K562 (cell line): ENCODE measurements around the gene URAD. TPM values are rescaled to one million over a fixed set of nuclear protein-coding genes. Genes with fewer than 3 reads are reported as not detected.

Experiments used
- ATAC-seq: fragments of 200-7000 bp; cut with Tn5 transposase; 3 replicates; pipeline ENCODE4 v1.9.1; 2020; ENCODE audit warnings: moderate library complexity
- Bru-seq: library from RNA; stranded (reverse); fragments of 400-500 nt; gene quantifications from one replicate; lab custom pipeline; 2021; lab: Mats Ljungman, UMichigan
- BruChase-seq, 2 experiments: library from RNA; stranded (reverse); fragments of 400-500 nt; gene quantifications; one replicate each; lab custom pipeline; 2021; lab: Mats Ljungman, UMichigan
- BruUV-seq: library from RNA; stranded (reverse); fragments of 400-500 nt; replicated peaks from 2 replicates; lab custom pipeline; 2021; lab: Mats Ljungman, UMichigan
- CTCF ChIA-PET: fragments of 300-600 bp; formaldehyde crosslinking; extraction: SDS; loops from one replicate; lab custom pipeline; 2021; ENCODE audit warnings: low intra/inter-chr PET ratio; lab: Yijun Ruan, JAX
- POLR2A ChIA-PET: fragments of 300-600, 350-650 bp; sonication (Branson Sonifier 250); formaldehyde crosslinking; extraction: SDS; loops from one replicate; lab custom pipeline; 2021; ENCODE audit warnings: antibody characterized with exemption, inconsistent platforms; lab: Yijun Ruan, JAX
- DNase-seq, 4 experiments: peaks; one replicate each; pipeline versions ENCODE4 v3.0.0 to v3.0.0-alpha.2; 2011 to 2018; ENCODE audit warnings: low spot score in 3 of 4, mixed read lengths in 3 of 4; ENCODE audit errors: extremely low read depth in 1 of 4
- FAIRE-seq: peaks from 2 replicates; lab custom pipeline; 2011; peaks lifted over from hg19 to GRCh38; lab: Jason Lieb, UNC
- H2AFZ ChIP-seq: 2 replicates; pipeline ENCODE4 v1.6.0; 2011; ENCODE audit warnings: low read depth, low read length, control low read depth, inconsistent platforms
- H3K27ac ChIP-seq: fragments of 200-600 bp; 3 replicates; pipeline ENCODE4 v1.8.0; 2011; ENCODE audit warnings: low read depth, mild to moderate bottlenecking, control low read depth, inconsistent platforms, low read length, moderate library complexity, mixed read lengths; ENCODE audit errors: extremely low read depth
- H3K27me3 ChIP-seq, 2 experiments: fragments of 300-600 bp in 1 of 2; 2 replicates in 1 of 2; 3 replicates in 1 of 2; pipeline versions ENCODE4 v1.6.0 to v1.8.0; 2011; ENCODE audit warnings: inconsistent platforms in 2 of 2, low read length in 2 of 2, mild to moderate bottlenecking in 1 of 2, mixed read lengths in 1 of 2, moderate library complexity in 1 of 2; ENCODE audit not compliant: control insufficient read depth in 2 of 2, insufficient read depth in 2 of 2
- H3K36me3 ChIP-seq: fragments of 300-600 bp; 3 replicates; pipeline ENCODE4 v1.8.0; 2011; ENCODE audit warnings: mild to moderate bottlenecking, low read length, inconsistent platforms; ENCODE audit not compliant: control insufficient read depth, insufficient read depth
- H3K4me1 ChIP-seq, 2 experiments: fragments of 200-600 bp in 1 of 2; replicated peaks in 1 of 2; 2 replicates in 1 of 2; 3 replicates in 1 of 2; pipeline versions ENCODE4 v1.5.1 to v1.8.0; 2011; ENCODE audit warnings: inconsistent platforms in 2 of 2, low read length in 2 of 2, mild to moderate bottlenecking in 1 of 2, mixed read lengths in 1 of 2, moderate library complexity in 1 of 2; ENCODE audit not compliant: control insufficient read depth in 2 of 2, insufficient read depth in 2 of 2
- H3K4me2 ChIP-seq: 2 replicates; pipeline ENCODE4 v1.6.1; 2011; ENCODE audit warnings: low read length, control low read depth, inconsistent platforms, mixed read lengths; ENCODE audit not compliant: insufficient read depth
- H3K4me3 ChIP-seq: fragments of 200-600 bp; sonication (generic), shearing (Covaris generic); 2 replicates; pipeline ENCODE4 v1.5.1; 2016; ENCODE audit warnings: control low read depth, inconsistent platforms
- H3K79me2 ChIP-seq: fragments of 200-600 bp; 3 replicates; pipeline ENCODE4 v1.8.0; 2011; ENCODE audit warnings: low read length, inconsistent platforms; ENCODE audit not compliant: control insufficient read depth, insufficient read depth
- H3K9ac ChIP-seq, 2 experiments: 2 replicates each; pipeline versions ENCODE4 v1.6.0 to v1.6.1; 2011; ENCODE audit warnings: low read depth in 2 of 2, low read length in 2 of 2, control low read depth in 1 of 2, inconsistent platforms in 1 of 2, mild to moderate bottlenecking in 1 of 2, mixed read lengths in 1 of 2; ENCODE audit not compliant: insufficient read depth in 1 of 2
- H3K9me1 ChIP-seq: one replicate; pipeline ENCODE4 v1.6.0; 2011; ENCODE audit warnings: inconsistent platforms, mild to moderate bottlenecking, low read length, moderate library complexity; ENCODE audit not compliant: control insufficient read depth, insufficient read depth
- H3K9me3 ChIP-seq: replicated peaks from 2 replicates; pipeline ENCODE4 v1.5.1; 2011; ENCODE audit warnings: low read depth, low read length, inconsistent platforms; ENCODE audit not compliant: control insufficient read depth, insufficient read depth
- H4K20me1 ChIP-seq: replicated peaks from 2 replicates; pipeline ENCODE4 v1.6.1; 2011; ENCODE audit warnings: low read length, inconsistent platforms, mixed read lengths; ENCODE audit not compliant: control insufficient read depth, insufficient read depth
- CREB5 ChIP-seq: fragments of 250-450 bp; sonication (Bioruptor Pico); IDR thresholded peaks from 2 replicates; pipeline ENCODE4 v1.5.0; 2020; ENCODE audit warnings: mild to moderate bottlenecking
- ETS1 ChIP-seq: conservative IDR thresholded peaks from 2 replicates; pipeline ENCODE4 v1.6.1; 2011; ENCODE audit warnings: low read depth, mild to moderate bottlenecking, low read length; ENCODE audit not compliant: control insufficient read depth
- GATA2 ChIP-seq: sonication (generic); formaldehyde crosslinking; IDR thresholded peaks from 2 replicates; pipeline ENCODE4 v1.4.0; 2020; ENCODE audit warnings: mild to moderate bottlenecking, missing genetic modification reagents
- HMGN3 ChIP-seq: IDR thresholded peaks from 2 replicates; pipeline ENCODE4 v1.6.1; 2011; ENCODE audit warnings: borderline replicate concordance, low read depth, mild to moderate bottlenecking, mixed read lengths, low read length; ENCODE audit not compliant: insufficient read length; ENCODE audit errors: extremely low read depth
- HNRNPUL1 ChIP-seq: fragments of 200-400 bp; formaldehyde crosslinking; IDR thresholded peaks from 2 replicates; pipeline ENCODE4 v1.6.1; 2017; ENCODE audit warnings: low read length
- HSF4 ChIP-seq: fragments of 250-450 bp; sonication (Bioruptor Pico); IDR thresholded peaks from 2 replicates; pipeline ENCODE4 v2.1.2; 2022; ENCODE audit warnings: mild to moderate bottlenecking, moderate library complexity, borderline replicate concordance
- KAT2B ChIP-seq: IDR thresholded peaks from one replicate; pipeline ENCODE4 v1.6.1; 2012; ENCODE audit warnings: low read depth, mild to moderate bottlenecking, control low read depth, inconsistent platforms, low read length, moderate library complexity
- KAT8 ChIP-seq: fragments of 450-650 bp; IDR thresholded peaks from 2 replicates; pipeline ENCODE4 v1.6.1; 2016; ENCODE audit warnings: low read depth, mild to moderate bottlenecking
- ZNF717 ChIP-seq: fragments of 250-450 bp; sonication (Bioruptor Pico); IDR thresholded peaks from 2 replicates; pipeline ENCODE4 v1.5.0; 2021
- WGBS: fragments of 100-300 bp; shearing (Covaris generic); methylation state at CpG from one replicate; pipeline ENCODE4 v1.1.6; 2016; ENCODE audit warnings: low coverage, mixed read lengths; ENCODE audit not compliant: insufficient coverage; ENCODE audit errors: missing lambda C conversion rate; 5-methylcytosine and 5-hydroxymethylcytosine counted together
- in situ Hi-C: fragments of 300-500 bp; cut with MboI; formaldehyde crosslinking; loops from 4 replicates; pipeline ENCODE4 v1.15.0; 2018; ENCODE audit warnings: inconsistent platforms, mixed read lengths
- intact Hi-C: fragments of 100-400 bp; cut with micrococcal nuclease; formaldehyde crosslinking; loops from 2 replicates; pipeline ENCODE4 v1.14.2; 2022
- long read RNA-seq, 3 experiments: library from polyadenylated mRNA in 2 of 3; library from RNA in 1 of 3; unstranded in 2 of 3; stranded (forward) in 1 of 3; transcript quantifications; one replicate each; pipeline ENCODE4 v2.0.0, GENCODE V29; 2019 to 2022
- polyA minus RNA-seq, 3 experiments: library from RNA; depleted of rRNA, polyadenylated mRNA; stranded (reverse); fragments of >200 nt; gene quantifications; 2 replicates each; pipeline ENCODE4 v1.2.3, GENCODE V29; 2011
- polyA plus RNA-seq, 8 experiments: library from polyadenylated mRNA; depleted of rRNA in 4 of 8; stranded (reverse) in 5 of 8; unstranded in 3 of 8; fragments of >200 nt; fragmentation: Nextera tagmentation in 2 of 8; fragmentation: Illumina TruSeq in 1 of 8; extraction: Ambion mirVana in 2 of 8; extraction: Trizol in 1 of 8; gene quantifications; 2 replicates each; pipeline versions ENCODE4 v1.2.1 to v1.2.3, GENCODE V29; 2011 to 2014; ENCODE audit warnings: inconsistent platforms in 1 of 8, missing spikeins in 1 of 8
- total RNA-seq, 7 experiments: library from RNA; depleted of rRNA in 6 of 7; stranded (reverse); fragments of >200 nt in 6 of 7; fragmentation: Illumina TruSeq in 2 of 7; extraction: Trizol in 2 of 7; gene quantifications; 2 replicates each; pipeline versions ENCODE4 v1.2.1 to v1.2.3, GENCODE V29; 2011 to 2021; ENCODE audit warnings: low replicate concordance in 1 of 7
- TF ChIP-seq, protein P1 (sequence below): fragments of 250-450 bp; sonication (Bioruptor Pico); IDR thresholded peaks from 2 replicates; pipeline ENCODE4 v1.8.0; 2021; ENCODE audit warnings: moderate library complexity, mild to moderate bottlenecking, inconsistent platforms

URAD gene
- not detected in 2 replicates for total RNA-seq (2011; cell fraction: chromatin; rRNA removed; ENCODE audit: low replicate concordance)
- not detected in 2 replicates for total RNA-seq (2011; cell fraction: nucleolus; rRNA removed)
- not detected in 2 replicates for total RNA-seq (2011; cell fraction: nucleoplasm; rRNA removed)
- total RNA-seq (2014; rRNA removed) = not detected in 2 replicates
- total RNA-seq (2014; rRNA removed; fragmentation: Illumina TruSeq; extraction: Trizol) = not detected in 2 replicates
- not detected in 2 replicates for total RNA-seq (2015; rRNA removed; fragmentation: Illumina TruSeq; extraction: Trizol)
- total RNA-seq (2021) = not detected in 2 replicates
- not detected in 2 replicates for polyA plus RNA-seq (2011; rRNA removed)
- polyA plus RNA-seq (2011; cell fraction: cytosol; rRNA removed) = not detected in 2 replicates
- polyA plus RNA-seq (2011; cell fraction: nucleus; rRNA removed) = not detected in 2 replicates
- polyA plus RNA-seq (2012) = not detected in 2 replicates
- not detected in 2 replicates for polyA plus RNA-seq (2014; fragmentation: Illumina TruSeq; extraction: Trizol)
- polyA plus RNA-seq (2014; fragmentation: Nextera tagmentation; extraction: Ambion mirVana) = not detected
- not detected in 2 replicates for polyA plus RNA-seq (2014; rRNA removed)
- not detected in 2 replicates for polyA minus RNA-seq (2011; rRNA and poly(A)+ RNA removed)
- not detected in 2 replicates for polyA minus RNA-seq (2011; cell fraction: cytosol; rRNA and poly(A)+ RNA removed)
- polyA minus RNA-seq (2011; cell fraction: nucleus; rRNA and poly(A)+ RNA removed) = not detected in 2 replicates
- Bru-seq, nascent RNA = not detected
- not detected for BruChase-seq, experiment 1, labeled RNA remaining after a 2-hour chase
- not detected for BruChase-seq, experiment 2, labeled RNA remaining after a 6-hour chase
- long read RNA-seq, experiment 1 = 0 reads
- long read RNA-seq, experiment 2 = 0 reads
- long read RNA-seq, experiment 3 = 0 reads

DNA sequence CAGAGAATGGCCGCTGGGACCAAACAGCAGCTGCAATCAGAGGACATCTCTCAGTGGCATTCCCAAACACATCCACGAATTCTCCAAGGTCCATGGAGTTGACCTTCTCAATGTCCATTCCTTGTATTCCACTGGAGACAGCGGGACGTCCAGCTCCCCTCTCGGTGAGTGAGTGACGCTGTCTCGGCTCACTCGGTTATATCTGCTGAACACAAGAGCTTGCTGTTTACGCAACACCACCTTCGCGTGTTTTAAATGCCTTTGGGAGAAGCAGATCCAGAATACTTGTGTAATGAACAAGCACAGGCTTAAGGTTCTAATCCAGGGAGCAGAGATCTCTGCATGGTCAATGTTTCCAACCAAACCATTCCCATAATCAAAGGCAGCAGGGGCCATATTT, at the start of gene URAD:
TSS of gene URAD (minus strand) at position 174 of the 400 bp plus-strand sequence. CDS start at position 118, 56 bp downstream.
- Histone ChIP-seq H2AFZ (no peak within 1 kb of the TSS), H4K20me1 (no peaks in the 10 kb centered on the region), H3K9ac (no peak within 1 kb of the TSS), H3K9me1 (no peaks in the 10 kb centered on the region), H3K4me2 (no peak within 1 kb of the TSS), H3K4me1 (no peaks in the 10 kb centered on the region), H3K27ac (no peak within 1 kb of the TSS), H3K79me2 (no peaks in the 10 kb centered on the region), H3K4me3 (no peak within 1 kb of the TSS), H3K9me3 (no peaks in the 10 kb centered on the region), H3K27me3 (peaks cover 0 to 20% of the 10 kb centered on the region in 2 experiments; a peak in 2 of 5 replicates), H3K36me3 (no peaks in the 10 kb centered on the region)
- CTCF ChIA-PET = no interaction called here
- no peak for ATAC-seq
- no TSS peak for BruUV-seq
- no peak for FAIRE-seq
- intact Hi-C loops (no loop called here), in situ Hi-C loops (loop anchor here (5.0 to 10.0 kb wide), 2 partner anchors 611 to 1034 kb away; no protein-coding TSS in a partner anchor)
- POLR2A ChIA-PET = interaction anchor here (0.6 kb wide), 1 partner anchor 162 kb away, joined by 3 read pairs; no protein-coding TSS in a partner anchor
- 2% methylated on average over 11 of the region's 11 CpGs for WGBS
- DNase-seq = no peak
- no peak for TF ChIP-seq GATA2 (CRISPR knock-in tag)
- no peak for TF ChIP-seq CREB5
- TF ChIP-seq KAT8 = no peak
- TF ChIP-seq ZNF717 = no peak
- no peak for TF ChIP-seq ETS1
- TF ChIP-seq HSF4 (CRISPR knock-in tag) = no peak
- TF ChIP-seq, protein P1, sequence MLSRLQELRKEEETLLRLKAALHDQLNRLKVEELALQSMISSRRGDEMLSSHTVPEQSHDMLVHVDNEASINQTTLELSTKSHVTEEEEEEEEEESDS = no peak
- no peak for TF ChIP-seq HNRNPUL1
- no peak for TF ChIP-seq HMGN3
- TF ChIP-seq KAT2B = no peak
